ENCODE results near the gene STAC2.
A peak's percentile ranks its signal among the peaks of the same experiment; 100 is the strongest.

The STAC2 gene

GRCh38 chr17:39231591-39232551 lies 6.1 kb upstream of the STAC2 start:
- DNase-seq = peak; percentile 52

GRCh38 chr17:39231091-39231561 lies 5.4 kb upstream of the STAC2 start:
- no peak for DNase-seq

- no peak for DNase-seq
These were observed 4.6 kb upstream of the STAC2 start for GRCh38 chr17:39230361-39230760.

GRCh38 chr17:39229274-39229913 lies 3.6 kb upstream of the STAC2 start:
- no peak for DNase-seq

- no peak for DNase-seq
These were observed 1.7 kb upstream of the STAC2 start for GRCh38 chr17:39227364-39227919.

- peak; percentile 18 for DNase-seq
These were observed 376 bp upstream of the STAC2 start for GRCh38 chr17:39225959-39226683.

- no peak for DNase-seq
These were observed 902 bp downstream of the STAC2 start for GRCh38 chr17:39224778-39225307.

GRCh38 chr17:39223907-39224777 lies 1.6 kb downstream of the STAC2 start:
- DNase-seq = no peak

- DNase-seq = no peak
These were observed 2.6 kb downstream of the STAC2 start for GRCh38 chr17:39222866-39223834.

GRCh38 chr17:39222151-39222550 lies 3.6 kb downstream of the STAC2 start:
- DNase-seq = no peak

- DNase-seq = no peak
These were observed 4.2 kb downstream of the STAC2 start for GRCh38 chr17:39221572-39221971.

GRCh38 chr17:39219647-39220154 lies 6.0 kb downstream of the STAC2 start:
- DNase-seq = no peak

GRCh38 chr17:39218906-39219305 lies 6.8 kb downstream of the STAC2 start:
- DNase-seq = no peak

GRCh38 chr17:39217734-39218369 lies 7.9 kb downstream of the STAC2 start:
- DNase-seq = peak; percentile 28

GRCh38 chr17:39213852-39214251 lies 11.9 kb downstream of the STAC2 start:
- DNase-seq = peak; percentile 53

GRCh38 chr17:39212841-39213480 lies 12.8 kb downstream of the STAC2 start:
- no peak for DNase-seq

- DNase-seq = no peak
These were observed 13.4 kb downstream of the STAC2 start for GRCh38 chr17:39212195-39212810.

- DNase-seq = no peak
These were observed 15.7 kb downstream of the STAC2 start for GRCh38 chr17:39210093-39210434.

Measured in DMS53 (cell line).